HG03280 (cell line): Measurements from ENCODE around the gene ZYX.

Source experiments
- ATAC-seq: cut with Tn5 transposase; IDR thresholded peaks from one replicate; pipeline ENCODE4 v1.9.1; 2021; ENCODE audit warnings: mild to moderate bottlenecking, moderate library complexity; ENCODE audit not compliant: unreplicated experiment

ZYX gene

GRCh38 chr7:143362131-143363015 lies 18.8 kb upstream of the ZYX start, which contains the start of gene FAM131B:
Gene FAM131B (minus strand): TSS chr7:143362713. CDS start chr7:143362603, 110 bp downstream.
- no peak for ATAC-seq

GRCh38 chr7:143363016-143363937 lies 17.9 kb upstream of the ZYX start:
- no peak for ATAC-seq

DNA sequence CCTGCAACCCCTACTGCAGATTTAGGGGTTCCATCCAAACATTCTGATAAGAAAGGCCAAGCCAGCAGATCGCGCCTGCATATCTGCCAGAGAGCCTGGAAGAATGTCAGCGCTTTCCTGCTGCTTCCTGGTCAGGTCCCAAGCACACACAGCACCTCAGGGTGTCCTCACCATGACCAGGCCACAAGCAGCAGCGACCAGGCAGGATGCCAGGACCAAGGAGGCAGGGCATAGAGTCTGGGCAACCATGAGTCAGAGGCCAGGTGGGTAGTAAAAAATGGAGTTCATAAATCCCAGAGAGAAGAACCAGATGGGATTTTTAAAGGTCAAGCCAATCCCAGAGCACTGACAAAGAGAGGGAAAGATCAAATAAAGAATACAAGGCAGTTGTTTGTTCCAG lies 13.2 kb upstream of the ZYX start:
- no peak for ATAC-seq

DNA sequence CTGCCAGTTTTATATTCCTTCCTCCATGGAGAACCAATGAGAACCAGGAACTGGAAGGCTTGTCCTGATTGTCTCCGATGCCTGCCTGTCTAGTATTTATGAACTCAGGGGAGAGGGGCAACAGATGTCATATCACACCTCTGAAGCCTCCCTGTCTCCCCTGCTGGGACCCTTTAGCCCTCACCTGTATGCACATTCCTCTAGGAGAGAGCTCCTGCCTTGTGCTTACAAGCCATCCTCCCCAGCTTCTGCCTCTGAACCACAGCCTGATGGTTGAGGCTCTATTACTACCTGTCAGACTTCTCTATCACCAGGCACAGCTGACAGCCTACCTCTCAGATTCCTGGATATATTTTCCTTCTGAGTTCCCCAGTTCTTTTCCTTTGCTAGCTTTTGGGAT lies 12.8 kb upstream of the ZYX start:
- ATAC-seq = no peak

DNA sequence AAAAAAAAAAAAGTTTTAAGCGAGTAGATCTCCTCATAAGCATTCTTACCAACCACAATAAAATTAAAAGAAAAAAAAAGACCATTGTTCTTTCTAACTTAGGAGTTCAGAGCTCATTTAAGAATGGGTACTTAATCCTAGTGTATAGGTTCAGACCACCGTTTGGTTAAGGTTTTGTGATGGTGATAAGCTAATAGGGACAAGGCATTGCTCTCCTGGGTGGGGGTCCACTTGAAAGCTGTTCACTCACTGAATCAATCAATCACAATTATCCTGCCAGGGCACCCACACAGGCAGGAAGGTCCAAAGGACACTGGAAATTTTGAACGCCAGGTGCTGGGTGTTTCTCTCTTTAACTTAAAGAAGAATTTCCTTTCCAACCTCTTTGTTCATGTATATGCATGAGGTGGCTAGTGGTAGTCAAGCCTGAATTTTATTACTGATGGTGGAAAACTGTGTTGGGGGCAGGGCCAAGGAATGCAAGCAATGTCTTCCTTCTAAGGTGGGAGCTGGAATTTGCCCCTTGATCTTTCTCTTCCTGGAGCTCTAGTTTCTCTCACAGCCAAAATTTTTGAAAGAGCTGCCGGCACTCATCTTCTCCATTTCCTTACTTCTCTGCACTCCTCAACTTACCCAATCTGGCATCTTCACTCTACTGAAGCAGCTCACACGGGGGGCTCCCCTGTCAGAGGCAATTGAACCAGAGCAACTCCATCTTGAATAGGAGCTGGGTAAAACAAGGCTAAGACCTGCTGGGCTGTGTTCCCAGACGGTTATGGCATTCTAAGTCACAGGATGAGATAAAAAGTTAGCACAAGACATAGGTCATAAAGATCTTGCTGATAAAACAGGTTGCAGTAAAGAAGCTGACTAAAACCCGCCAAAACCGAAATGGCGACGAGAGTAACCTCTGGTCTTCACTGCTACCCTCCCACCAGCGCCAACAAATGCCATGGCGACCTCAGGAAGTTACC lies 11.2 kb upstream of the ZYX start:
- no peak for ATAC-seq

GRCh38 chr7:143372070-143372469 lies 9.1 kb upstream of the ZYX start:
- ATAC-seq = no peak

DNA sequence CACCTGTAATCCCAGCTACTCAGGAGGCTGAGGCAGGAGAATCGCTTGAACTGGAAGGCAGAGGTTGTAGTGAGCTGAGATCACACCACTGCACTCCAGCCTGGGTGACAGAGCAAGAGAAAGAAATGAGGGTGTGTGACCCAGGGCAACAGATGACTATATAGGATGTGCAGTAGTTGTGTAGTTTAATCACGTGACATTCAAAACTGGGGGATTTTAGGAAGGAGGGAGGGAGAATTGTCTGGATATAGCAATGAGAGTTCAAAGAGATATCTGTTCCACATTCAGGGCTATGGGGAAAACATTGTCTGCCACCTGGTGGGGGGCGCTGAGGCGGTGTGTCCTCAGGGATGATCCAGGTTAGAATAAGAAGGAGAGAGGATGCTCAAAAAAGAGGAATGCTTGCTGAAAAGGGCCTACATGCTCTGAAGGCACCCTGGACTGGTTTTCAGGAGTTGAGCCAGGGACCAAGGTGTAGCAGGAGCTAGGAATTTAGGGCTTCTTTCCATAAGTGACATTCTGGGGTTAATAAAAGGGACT lies 7.8 kb upstream of the ZYX start:
- no peak for ATAC-seq

DNA sequence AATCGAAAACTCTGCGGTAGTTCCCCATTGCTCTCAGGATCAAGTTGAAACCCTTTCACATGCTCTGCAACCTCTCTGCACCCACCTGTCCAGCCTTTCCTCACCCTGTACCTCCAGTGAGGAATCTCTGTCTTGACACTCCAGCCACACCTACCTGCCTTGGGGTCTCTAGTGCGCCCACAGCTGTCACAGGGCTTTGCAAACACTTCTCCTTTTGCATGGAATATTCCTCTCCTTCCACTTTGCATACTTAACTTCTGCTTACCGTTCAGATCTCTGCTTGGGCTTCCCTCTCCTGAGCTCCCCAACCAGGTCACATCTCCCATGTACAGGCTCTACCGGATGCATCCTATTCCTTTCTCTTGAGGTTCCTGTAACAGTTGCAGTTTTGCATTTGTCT lies 6.6 kb upstream of the ZYX start:
- ATAC-seq = no peak

DNA sequence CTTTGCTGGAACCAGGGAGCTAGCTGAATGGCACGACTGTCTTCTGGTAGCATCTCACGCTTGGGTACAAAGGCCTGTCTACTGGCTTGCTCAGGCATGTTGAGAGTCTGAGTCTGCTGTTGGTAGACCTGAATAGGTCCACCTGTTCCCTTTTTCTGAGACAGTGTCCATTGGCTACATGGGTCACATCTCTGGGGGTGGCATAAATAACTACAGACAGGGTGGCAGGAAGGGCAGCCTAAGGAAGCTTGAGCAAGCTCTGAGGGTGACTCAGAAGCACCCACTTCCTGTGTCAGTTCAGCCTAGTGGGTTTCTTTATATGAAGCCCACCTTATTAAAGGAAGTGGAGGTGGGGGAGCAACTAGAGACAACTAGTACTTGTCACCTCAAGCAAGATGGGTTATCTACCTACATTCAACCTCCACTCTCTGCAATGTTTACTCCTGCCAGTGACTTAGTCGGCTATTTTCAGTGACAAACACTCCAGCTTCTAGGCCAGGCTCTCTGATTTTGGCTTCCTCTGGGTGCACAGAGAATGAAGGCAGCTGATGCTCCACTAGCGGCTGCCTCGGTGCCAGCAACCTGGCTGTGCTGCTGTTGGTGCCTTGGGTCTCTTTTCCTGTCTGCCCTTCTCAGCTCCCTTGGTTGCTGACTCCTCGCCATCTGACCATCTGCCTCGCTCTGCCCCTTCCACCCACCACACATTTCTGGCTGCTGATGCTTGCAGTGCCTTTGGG lies 5.7 kb upstream of the ZYX start:
- no peak for ATAC-seq

DNA sequence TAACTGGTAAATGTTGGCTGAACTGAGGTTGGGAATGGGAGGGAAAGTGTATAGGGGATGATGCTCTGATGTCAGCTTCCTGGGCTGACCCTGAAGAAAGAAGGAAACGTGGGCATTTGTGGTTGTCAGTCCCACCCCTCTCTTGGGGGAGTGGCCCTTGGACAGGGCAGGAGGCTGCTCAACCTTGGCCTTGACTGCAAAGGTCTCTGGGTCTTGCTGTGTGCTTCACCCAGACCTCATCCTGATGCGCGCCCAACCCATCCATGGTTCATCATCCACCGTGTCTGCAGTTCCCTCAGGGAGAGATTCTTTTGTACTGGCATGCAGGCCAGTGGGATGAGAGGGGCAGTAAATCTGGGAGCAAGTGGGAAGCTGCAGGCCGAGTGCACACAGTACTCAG lies 4.7 kb upstream of the ZYX start:
- ATAC-seq = no peak

- peak; percentile 0 for ATAC-seq
These were observed 1.4 kb upstream of the ZYX start for GRCh38 chr7:143379611-143380259.

GRCh38 chr7:143380260-143380645 lies 892 bp upstream of the ZYX start:
- ATAC-seq = peak; percentile 53

GRCh38 chr7:143381427-143382125 lies 431 bp downstream of the ZYX start:
- peak; percentile 19 for ATAC-seq

- no peak for ATAC-seq
These were observed 1.1 kb downstream of the ZYX start for GRCh38 chr7:143382126-143382790.

- no peak for ATAC-seq
These were observed 1.9 kb downstream of the ZYX start for GRCh38 chr7:143382791-143383641.

DNA sequence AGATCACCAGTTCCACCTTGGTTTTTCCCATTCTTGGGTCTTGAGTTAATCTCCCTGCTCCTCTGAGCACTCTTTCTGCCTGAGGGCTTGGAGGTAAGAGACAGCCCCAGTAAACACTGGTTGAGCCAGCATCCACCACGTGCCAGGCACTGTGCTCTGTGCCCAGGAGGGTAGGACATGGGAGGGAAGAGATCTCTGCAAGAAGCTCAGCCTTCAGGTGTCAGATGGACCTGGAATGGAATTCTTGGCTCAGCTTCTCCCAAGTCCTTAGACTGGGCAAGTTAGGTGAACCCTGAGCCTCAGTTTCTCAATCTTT lies 2.5 kb downstream of the ZYX start:
- ATAC-seq = no peak

DNA sequence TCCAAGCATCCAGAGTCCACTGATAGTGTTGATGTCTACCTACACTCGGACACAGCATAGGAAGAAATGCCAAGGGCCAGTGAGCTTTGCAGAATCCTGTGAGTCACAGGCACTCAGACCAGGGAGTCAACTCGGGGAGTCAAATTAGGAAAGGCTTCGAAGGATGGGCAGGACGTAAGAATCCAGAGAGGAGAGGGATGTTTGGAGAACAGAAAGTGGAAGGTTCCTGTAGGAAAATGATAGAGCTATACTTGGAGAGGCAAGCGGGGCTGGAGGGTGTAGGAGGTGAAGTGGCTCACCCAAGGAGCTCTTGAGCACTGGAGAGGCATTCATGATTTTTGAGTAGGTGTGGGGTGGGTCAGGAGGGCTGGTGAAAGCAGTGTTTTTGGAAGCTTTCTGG lies 3.0 kb downstream of the ZYX start:
- no peak for ATAC-seq
